ENCODE data around the gene PEPD.

The PEPD gene

DNA sequence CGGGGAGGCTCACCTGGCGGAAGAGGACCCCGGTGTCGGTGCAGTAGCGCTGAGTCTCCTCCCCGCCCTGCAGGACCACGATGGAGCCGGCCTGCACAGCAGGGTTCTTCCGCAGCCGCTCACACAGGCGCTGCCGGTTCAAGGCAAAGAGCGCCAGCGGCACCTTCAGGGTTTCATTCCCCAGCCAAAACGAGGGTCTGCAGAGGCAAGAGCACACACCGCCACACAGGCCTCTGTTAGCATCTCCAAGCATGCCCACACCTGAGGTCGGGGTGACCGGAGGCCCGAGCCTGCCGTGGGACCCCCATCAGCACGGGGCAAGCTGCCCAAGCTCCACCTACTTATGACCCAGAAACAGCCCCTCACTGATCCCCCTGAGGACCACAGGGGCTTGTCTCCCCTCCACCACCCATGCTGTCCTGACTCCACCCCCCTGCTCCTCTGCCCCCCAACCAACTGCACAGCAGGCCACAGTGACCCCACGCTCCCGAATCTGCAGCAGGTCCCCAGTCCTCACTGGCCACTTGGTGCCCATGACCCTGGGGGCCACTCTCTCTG lies 8.9 kb downstream of the PEPD start:
- DNase-seq (ENCODE audit: low read depth in 1 of 2, low spot score in 1 of 2), result no peak

DNA sequence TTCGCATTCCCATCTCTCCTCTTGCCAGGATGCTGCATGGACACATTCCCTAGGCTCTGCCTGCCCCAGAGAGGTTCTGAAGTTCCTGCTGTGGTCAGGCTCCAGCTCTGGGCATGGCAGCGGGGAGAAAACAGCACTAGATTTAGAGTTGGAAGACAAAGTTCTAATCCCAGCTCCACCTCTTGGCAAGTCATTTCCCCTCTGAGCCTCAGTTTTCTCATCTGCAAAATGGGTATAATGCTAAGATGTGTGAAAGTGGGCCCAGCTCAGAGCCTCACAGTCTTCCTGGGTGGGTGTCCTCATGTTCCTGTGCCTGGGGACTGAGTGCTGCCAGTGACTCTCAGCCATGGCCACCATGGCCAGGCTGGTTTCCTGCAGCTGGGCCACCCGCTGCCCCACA lies 9.6 kb downstream of the PEPD start:
- no peak for DNase-seq (ENCODE audit: low read depth in 1 of 2, low spot score in 1 of 2)

DNA sequence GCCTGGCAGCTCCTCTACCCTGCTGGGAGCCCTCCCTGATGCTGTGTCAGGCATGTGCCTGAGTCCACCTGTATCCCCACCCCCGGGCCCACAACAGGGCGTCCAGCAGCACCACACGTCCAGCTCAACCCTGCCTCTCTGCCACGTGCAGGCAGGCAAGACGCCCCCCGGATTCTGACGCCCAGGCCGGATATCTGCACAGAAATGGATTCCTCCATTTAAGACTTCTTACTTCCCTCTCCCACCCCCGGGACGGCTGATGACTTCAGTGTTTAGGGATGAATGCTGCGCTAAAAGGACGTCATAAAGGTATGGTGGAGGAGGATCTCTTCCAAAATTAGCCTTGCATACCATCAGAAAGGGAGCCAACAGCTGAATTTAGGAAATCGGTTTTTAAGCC lies 10.2 kb downstream of the PEPD start:
- no peak for DNase-seq (ENCODE audit: low read depth in 1 of 2, low spot score in 1 of 2)

DNA sequence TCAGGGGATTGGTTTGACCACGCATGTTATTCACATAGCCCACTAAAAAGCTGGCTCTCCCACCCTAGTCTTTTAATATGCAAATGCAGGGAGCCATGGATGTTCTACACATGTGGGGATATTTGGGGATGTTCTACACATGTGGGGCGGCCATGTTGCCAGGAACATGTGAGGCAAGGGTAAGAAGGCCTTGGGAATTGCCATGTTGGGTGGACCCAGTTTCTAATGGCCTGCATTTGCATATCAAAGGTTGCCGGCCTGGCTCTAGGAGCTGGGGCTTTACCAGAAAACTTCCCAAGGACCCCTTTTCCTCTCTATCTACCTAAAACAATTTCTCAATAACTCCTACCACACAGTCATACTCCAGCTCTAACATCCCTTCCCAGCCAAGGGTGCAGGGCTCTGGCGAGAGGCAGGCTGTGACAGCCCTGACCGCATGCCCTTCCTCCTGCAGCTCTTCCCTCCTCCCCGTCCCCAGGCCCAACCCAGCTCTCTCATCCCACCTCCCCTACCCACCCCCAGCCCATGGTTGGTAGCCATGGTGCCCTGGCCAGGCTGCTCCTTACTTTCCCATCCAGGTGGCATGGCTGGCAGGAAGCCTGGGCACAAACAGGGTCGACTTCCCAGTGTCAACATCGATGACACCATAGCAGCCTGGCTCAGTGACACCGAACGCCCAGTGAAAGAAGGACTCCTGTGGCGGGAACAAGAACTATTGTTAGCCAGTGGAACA lies 11.0 kb downstream of the PEPD start:
- DNase-seq (ENCODE audit: low read depth in 1 of 2, low spot score in 1 of 2), result no peak

DNA sequence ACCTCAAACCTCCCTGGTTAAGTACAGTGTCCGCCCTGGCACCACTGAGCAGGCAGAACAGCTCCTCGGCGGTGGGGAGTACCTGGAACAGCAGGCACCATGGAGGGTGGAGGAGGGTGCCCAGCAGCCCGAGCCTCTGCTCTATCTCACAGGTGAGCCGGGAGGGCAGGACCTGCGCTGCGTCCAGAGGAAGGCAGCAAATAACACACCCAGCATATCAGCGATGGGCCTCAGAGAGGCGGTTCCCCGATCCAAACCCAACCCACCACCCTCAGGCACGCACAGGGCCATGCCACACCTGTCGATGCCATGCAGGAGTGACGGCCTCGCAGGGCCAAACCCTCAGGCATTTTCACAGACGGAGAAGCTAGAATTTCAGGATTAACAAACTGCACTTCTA lies 11.8 kb downstream of the PEPD start:
- DNase-seq (ENCODE audit: low read depth in 1 of 2, low spot score in 1 of 2), result no peak

DNA sequence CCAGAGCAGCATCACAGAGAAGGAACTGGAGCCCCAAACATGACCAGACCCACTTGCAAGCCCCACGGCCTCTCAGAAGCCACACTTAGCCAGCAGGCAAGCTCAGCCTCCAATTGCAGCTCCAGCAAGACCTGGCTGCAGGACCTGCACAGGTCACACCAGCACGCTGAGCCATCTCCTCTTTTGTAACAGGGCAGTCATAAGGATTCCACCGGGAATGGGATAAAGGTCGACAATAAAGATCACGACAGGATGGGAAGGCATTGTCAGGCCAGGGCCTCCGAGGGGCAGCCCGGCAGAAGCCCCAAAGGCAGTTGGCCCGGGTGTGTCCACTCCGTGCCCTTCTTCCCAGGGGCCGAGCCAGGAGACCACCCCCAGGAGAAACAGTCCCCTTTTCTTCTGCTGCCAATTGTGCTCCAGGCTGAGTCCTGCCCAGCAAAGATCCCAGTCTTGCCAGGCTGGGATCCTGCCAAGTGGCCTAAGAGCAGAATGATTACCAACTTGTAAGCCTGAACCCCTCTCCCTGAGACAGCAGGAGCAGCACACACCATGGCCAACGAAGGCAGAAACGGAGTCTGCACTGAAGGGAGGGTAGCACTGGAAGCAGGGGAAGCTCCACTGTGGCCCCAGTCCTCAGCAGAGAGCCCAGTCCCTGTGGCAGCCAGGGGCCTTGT lies 12.5 kb downstream of the PEPD start:
- DNase-seq (ENCODE audit: low read depth in 1 of 2, low spot score in 1 of 2), result no peak

DNA sequence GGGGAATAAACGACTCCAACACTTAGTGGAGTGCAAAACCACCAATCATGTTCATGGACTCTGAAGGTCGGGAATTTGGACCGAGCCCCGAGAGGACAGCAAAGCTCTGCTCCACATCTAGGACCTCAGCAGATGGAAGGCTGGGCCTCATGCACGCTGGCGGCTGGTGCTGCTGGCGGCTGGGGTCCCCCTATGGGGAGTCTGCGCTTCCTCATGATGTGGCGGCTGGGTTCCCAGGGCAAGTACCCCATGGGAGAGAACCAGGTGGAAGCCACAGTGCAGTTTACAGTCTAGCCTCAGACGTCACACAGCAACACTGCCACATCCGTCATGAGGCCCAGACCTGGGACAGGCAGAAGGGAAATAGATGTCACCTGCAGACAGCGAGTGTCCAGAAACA lies 13.2 kb downstream of the PEPD start:
- DNase-seq (ENCODE audit: low read depth in 1 of 2, low spot score in 1 of 2), result no peak

DNA sequence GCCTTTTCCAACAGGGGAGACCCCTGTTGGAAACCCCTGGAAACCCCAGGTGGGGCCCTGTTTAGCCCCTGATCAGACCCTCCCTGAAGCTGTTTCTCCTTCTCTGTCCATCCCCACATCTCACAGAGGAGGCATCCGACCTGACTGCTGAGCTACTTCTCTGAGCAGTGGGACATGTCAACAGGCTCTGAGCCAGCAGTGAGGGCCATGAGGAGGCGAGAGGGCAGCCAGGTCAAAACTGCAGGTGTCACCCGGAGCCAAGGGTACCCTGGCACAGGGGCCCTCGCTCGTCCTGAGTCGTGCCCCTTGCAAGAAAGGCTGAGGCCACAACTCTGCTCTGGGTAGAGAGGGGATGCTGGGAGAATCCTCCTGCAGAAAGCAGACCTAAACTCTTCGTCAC lies 13.6 kb downstream of the PEPD start:
- DNase-seq (ENCODE audit: low read depth in 1 of 2, low spot score in 1 of 2), result no peak

DNA sequence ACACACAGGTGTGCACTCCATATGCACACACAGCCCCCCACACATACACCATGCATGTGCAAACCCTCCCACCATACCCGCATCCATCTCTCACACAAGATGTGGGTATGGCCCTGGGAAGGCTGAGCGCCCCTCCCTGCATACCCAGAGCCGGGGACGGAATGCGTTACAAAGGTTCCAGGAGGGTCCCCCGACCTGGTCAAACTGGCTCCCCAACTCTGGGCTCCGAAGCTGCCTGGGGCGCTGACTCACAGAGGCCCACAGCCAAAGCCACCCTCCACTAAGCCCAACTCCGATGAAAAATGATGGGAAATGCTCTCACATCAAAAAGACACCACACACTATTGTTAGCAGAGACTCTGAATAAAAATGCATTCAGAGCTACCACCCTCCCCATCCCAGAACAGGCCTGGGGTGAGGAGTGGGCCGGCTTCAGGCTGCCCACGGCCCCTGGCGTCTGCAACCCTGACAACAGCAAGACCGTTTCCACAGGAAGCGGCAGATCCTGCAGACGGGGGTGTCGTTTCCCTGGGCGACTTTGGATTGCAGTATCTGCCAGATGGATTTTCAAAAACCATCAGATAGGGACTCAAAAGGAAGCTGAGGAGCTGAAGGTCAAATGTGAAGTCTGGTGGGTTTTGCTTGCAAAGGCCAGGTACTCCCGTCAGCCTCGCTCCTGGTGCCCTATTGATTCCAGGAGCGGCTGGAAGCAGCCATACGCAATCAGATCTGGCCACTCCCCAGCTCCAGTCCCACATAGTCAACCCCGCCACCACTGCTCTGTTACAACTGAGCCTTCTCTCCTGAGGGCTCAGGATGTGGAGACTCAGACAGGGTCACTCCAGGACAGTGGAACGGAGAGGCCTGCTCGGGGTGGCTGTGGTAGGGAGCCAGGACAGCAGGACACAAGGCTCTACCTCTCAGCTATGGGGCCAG lies 14.3 kb downstream of the PEPD start:
- no peak for DNase-seq (ENCODE audit: low read depth in 1 of 2, low spot score in 1 of 2)

DNA sequence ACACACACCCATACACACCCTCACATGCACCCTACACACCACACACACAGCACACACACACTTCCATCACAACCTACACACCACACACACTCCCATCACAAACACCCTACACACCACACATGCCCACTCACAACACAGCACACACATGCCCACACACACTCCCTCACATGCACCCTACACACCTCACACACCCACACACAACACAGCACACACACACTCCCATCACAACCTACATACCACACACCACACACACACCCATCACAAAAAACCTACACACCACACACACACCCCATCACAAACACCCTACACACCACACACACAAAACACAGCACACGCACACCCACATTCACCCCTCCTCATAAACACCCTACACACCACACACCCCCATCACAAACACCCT lies 15.1 kb downstream of the PEPD start:
- no peak for DNase-seq (ENCODE audit: low read depth in 1 of 2, low spot score in 1 of 2)

DNA sequence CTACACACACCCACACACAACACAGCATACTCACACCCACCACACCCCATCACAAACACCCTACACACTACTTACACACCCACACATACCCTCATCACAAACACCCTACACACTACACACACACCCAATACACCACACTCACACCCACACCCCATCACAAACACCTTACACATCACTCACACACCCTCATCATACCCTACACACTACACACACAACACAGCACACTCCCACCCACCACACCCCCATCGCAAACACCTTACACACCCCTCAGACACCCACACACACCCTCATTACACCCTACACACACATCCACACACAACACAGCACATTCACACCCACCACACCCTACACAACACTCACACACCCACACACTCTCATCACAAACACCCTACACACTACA lies 15.8 kb downstream of the PEPD start:
- DNase-seq (ENCODE audit: low read depth in 1 of 2, low spot score in 1 of 2), result no peak

DNA sequence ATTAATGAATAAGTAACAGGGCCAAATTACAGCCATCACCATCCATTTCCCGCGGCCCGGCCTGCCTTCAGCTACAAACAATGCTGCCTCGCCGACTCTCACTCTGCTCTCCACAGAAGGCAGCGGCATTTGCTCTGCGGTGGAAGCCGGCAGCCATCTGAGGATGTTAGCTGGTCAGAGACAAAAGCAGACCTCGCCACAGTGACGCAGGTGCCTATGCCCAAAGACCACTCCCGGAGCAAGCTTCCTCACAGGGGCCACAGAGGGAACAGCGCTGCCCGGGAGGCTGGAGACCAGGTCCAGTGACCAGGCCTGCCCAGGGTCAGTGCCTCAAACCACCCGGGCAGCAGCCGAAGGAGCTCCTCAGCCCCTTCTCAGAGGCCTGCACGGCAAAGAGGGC lies 16.4 kb downstream of the PEPD start:
- no peak for DNase-seq (ENCODE audit: low read depth in 1 of 2, low spot score in 1 of 2)

DNA sequence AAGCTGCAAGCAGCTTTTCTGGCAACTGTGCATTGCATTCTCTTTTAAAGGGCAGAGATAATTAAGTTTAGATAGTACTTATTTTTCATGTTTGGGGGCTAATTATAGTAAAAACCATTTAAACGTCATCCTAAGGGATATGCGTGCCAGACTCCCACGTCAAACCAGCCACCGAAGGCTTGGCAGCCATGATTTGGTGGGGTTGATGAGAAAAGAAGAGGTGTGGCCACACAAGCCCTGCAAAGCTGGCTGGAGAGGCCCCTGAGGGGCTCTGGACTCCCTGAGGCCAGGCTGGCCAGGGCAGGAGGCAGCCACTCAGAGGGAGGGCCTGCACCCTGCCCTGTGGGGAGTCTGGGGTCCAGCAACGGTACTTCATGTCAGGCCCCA lies 17.5 kb downstream of the PEPD start:
- DNase-seq (ENCODE audit: low read depth in 1 of 2, low spot score in 1 of 2), result no peak

DNA sequence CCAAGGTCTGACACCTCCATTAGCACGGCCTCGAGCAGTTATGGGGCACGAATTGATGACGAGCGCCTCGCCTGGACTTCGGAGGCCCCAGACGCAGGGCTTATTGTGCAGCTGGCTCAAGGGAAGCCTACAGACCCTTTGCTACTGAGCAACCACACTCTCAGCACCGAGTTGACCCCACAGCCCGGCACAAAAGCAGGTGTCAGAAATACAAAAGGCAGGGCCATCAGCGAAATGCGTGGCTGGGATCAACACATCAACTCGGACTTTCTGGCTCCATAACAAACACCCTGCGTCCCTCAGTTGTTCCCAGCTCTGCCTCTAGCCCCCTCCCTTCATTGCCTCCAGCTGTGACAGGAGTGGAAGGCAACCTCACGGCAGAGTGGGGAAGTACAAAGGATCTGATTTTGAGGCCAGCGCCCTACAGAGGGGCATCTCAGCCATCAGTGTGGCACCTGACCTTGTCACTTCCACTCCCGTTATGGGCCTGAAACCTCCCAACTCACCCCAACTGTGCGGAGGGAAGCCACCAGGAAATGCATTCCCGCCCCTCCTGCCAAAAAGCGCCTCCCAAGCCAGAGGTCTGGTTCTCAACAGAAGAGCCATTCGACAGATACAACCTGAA lies 18.0 kb downstream of the PEPD start:
- no peak for DNase-seq (ENCODE audit: low read depth in 1 of 2, low spot score in 1 of 2)

DNA sequence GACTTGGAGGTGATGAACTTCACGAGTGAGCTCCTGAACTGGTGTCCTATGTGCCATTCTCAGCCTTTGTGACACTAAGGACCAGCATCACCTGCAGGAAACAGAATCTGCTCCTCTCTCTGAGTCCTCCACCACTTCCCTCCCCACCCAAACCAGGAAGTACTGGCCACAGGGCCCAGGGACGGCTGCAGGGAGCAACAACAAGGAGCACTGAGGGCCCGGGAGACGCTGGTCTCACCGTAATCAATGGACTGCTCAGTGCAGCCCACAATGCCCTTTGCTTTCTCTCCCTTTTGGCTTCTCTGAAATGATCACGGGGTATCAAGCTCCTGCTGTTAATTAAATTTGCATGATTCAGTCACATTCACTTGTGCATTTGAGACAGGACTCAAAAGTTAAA lies 18.6 kb downstream of the PEPD start:
- no peak for DNase-seq (ENCODE audit: low read depth in 1 of 2, low spot score in 1 of 2)

DNA sequence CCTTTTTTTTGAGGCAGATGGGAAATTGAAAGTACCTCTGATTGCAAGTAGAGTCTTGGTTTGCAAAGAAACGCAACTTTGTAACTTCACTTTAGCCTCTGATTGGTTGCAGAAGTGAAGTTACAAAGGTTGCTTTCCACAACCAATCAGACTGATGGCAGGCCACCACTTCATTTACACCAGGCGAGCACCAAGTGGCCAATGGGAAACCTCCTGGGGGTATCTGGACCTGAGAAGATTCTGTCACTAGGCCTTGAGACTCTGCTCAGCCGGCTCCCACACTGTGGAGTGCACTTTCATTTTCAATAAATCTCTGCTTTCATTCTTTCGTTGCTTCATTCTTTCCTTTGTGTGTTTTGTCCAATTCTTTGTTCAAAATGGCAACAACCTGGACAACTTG lies 19.1 kb downstream of the PEPD start:
- no peak for DNase-seq (ENCODE audit: low read depth in 1 of 2, low spot score in 1 of 2)

DNA sequence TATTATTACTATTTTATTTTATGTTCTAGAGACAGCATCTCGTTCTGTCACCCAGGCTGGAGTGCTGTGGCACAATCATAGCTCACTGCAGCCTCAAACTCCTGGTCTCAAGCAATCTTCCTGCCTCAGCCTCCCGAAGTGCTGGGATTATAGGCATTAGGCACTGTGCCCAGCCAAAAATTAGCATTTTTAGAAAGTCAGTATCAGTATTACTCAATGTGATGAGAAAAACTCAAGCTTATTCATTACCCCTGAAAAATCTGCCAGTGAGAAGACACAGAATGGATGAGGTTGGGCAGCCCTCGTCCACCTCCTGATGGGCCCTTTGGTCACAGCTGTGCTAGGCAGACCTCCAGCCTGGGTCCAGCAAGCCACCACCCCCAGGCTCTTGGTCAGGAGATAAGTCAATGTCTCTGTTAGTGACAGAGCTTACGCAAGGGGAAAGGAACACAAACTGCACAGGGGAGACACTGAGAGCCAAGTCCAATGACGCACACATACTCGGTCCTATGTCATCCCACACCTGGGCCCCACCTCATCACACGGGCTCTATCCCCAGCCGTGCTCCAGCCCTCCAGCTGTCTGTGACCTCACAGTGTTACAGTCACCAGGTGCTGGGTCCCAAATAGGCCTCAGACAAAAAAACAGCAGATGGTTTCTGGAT lies 19.8 kb downstream of the PEPD start:
- no peak for DNase-seq (ENCODE audit: low read depth in 1 of 2, low spot score in 1 of 2)

DNA sequence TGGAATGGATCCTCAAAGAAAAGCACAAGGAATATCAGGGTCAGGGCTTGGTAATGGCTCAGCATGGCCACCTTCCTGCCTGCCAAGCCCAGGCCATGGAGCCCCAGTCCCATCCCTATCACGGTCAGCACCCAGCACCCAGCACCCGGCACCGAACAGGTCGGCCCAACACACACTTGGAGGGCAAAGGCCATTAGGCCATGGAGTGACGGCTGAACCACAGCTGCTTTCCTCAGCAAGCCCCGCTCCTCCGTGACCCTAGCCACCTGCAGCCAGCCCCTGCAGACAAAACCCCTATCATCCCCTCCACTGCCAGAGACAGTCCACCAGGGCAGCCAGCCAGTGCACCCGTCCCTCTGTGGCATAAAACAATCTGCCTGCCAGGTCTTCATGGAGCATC lies 20.6 kb downstream of the PEPD start:
- no peak for DNase-seq (ENCODE audit: low read depth in 1 of 2, low spot score in 1 of 2)

DNA sequence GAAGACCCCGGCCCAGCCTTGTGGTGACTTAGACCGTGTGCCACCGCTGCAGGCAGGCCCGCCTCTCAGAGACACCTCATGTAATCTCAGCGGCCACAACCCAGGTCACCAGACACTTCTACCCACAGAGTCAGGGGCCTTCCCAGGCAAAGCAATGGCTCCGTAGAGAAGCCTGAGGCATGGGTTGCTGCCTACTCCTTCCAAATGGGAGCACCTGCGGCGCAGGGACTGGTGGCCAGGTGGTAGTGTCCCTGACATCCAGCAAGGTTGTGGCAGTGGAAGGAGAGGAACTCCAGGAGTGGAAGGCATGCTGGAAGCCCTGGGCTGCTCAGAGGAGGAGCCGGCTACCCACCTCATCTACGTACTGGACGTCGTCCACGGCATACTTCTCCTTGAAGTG lies 21.0 kb downstream of the PEPD start:
- no peak for DNase-seq (ENCODE audit: low read depth in 1 of 2, low spot score in 1 of 2)

DNA sequence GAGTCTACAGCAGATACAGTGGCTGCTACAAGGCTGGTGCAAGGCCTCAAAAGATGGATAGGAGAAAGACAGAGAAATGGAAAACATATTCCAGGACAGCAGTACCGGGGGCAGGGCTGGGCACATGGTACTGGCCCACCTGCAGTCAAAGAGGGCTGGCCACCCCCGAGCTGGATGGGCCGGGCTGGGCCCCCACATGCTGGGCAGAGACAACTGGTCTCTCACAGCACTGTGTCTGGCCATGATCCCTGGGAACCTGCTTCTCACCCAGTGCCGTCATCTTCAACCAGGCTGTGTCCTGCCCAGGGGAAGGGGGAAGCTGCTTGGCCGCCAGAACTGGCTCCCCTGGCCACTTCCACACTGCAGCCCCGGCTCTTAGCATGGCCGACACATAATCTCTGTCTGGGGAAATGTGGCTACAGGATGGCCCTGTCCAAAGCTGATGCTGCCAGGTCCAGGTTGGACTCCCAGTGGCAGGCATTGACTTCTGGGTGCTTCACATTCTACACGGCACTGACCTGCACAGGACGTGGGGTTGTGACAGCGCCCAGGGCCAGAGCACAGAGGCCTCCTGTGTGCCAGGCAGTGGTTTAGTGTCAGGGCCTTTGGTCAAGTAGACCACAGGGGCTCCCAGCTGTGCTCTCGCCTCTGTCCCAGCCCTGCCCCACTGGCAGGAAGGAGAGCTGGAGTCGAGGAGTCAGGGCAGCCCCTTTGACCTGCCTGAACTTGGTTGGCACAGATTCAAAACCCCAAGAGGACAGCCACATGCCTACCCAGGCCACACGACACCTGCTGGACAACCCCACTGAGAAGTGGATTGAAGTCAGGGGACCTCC lies 21.7 kb downstream of the PEPD start:
- no peak for DNase-seq (ENCODE audit: low read depth in 1 of 2, low spot score in 1 of 2)

All from activated CD4-positive, alpha-beta T cell treated with anti-CD3 and anti-CD28 coated beads, Interleukin-2, amount 50 U/mL, for 24 hours (primary cell).